Measurements from ENCODE around the gene KIZ. TPM values are rescaled to one million over a fixed set of nuclear protein-coding genes. Genes with fewer than 3 reads are reported as not detected.

Gene KIZ
- total and polyA plus RNA-seq, 2 of the 4 experiments (the other 2 are of a cell fraction), result 9.9 to 14.0 TPM

DNA sequence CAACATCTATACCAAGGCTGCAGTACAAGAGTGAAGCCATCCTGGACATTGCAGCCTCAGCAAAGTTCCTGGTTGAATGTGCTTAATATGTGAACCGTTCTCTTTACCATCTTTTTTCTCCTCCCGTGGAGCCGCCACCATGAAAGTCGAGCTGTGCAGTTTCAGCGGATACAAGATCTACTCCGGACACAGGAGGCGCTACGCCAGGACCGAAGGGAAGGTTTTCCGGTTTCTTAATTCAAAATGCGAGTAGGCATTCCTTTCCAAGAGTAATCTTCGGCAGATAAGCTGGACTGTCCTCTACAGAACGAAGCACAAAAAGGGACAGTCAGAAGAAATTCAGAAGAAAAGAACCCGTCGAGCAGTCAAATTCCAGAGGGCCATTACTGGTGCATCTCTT lies 11.3 kb upstream of the KIZ start:
- POLR2A ChIA-PET (ENCODE audit: unreplicated experiment), result no interaction called here
- dilution Hi-C loops (cut with HindIII; ENCODE audit: low sequenced_read_pairs, unreplicated experiment), result no loop called here
- no TSS peak for BruUV-seq (replicated peaks)
- H4K20me1 ChIP-seq (ENCODE audit: insufficient read depth, low read length), result no peaks in the 10 kb centered on the region
- no peak overlapping the region for H2AK5ac ChIP-seq (ENCODE audit: low read depth, low read length)
- no peak overlapping the region for H3K23ac ChIP-seq (ENCODE audit: low read depth, low read length)
- no peak overlapping the region for H4K91ac ChIP-seq (ENCODE audit: insufficient read depth, low read depth, low read length)
- CTCF ChIA-PET, result no interaction called here
- in situ Hi-C loops (cut with MboI; ENCODE audit: low sequenced_read_pairs), result no loop called here
- H3K18ac ChIP-seq (ENCODE audit: low read depth, low read length), result no peak overlapping the region
- TF ChIP-seq CEBPB (IDR thresholded peaks at IDR 0.05; ENCODE audit: low read depth, low read length) (no peak), MAZ (IDR thresholded peaks at IDR 0.05; ENCODE audit: borderline replicate concordance, low read depth, low read length) (no peak), FOS (IDR thresholded peaks at IDR 0.05; ENCODE audit: low read depth, low read length) (no peak), SMC3 (IDR thresholded peaks at IDR 0.05; ENCODE audit: low read depth, low read length) (no peak), MAFK (IDR thresholded peaks at IDR 0.05; ENCODE audit: low read depth, low read length) (no peak), BHLHE40 (IDR thresholded peaks at IDR 0.05; ENCODE audit: low read depth, low read length) (no peak), RFX5 (IDR thresholded peaks at IDR 0.05; ENCODE audit: low read depth, low read length) (no peak), CHD1 (IDR thresholded peaks at IDR 0.05; ENCODE audit: low read depth, low read length) (no peak), MXI1 (IDR thresholded peaks at IDR 0.05; ENCODE audit: borderline replicate concordance, low read depth, low read length) (no peak), RAD21 (IDR thresholded peaks at IDR 0.05; ENCODE audit: low read length) (no peak), POLR2A (IDR thresholded peaks at IDR 0.05; ENCODE audit: low read depth, low read length) (no peak), NFE2L2 (IDR thresholded peaks at IDR 0.05; ENCODE audit: low read depth, low read length) (no peak), RCOR1 (IDR thresholded peaks at IDR 0.05; ENCODE audit: insufficient replicate concordance, low read length) (no peak)
- TF ChIP-seq, protein P1, sequence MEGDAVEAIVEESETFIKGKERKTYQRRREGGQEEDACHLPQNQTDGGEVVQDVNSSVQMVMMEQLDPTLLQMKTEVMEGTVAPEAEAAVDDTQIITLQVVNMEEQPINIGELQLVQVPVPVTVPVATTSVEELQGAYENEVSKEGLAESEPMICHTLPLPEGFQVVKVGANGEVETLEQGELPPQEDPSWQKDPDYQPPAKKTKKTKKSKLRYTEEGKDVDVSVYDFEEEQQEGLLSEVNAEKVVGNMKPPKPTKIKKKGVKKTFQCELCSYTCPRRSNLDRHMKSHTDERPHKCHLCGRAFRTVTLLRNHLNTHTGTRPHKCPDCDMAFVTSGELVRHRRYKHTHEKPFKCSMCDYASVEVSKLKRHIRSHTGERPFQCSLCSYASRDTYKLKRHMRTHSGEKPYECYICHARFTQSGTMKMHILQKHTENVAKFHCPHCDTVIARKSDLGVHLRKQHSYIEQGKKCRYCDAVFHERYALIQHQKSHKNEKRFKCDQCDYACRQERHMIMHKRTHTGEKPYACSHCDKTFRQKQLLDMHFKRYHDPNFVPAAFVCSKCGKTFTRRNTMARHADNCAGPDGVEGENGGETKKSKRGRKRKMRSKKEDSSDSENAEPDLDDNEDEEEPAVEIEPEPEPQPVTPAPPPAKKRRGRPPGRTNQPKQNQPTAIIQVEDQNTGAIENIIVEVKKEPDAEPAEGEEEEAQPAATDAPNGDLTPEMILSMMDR (conservative IDR thresholded peaks at IDR 0.05; ENCODE audit: low read depth, low read length), result no peak
- TF ChIP-seq, protein P2, sequence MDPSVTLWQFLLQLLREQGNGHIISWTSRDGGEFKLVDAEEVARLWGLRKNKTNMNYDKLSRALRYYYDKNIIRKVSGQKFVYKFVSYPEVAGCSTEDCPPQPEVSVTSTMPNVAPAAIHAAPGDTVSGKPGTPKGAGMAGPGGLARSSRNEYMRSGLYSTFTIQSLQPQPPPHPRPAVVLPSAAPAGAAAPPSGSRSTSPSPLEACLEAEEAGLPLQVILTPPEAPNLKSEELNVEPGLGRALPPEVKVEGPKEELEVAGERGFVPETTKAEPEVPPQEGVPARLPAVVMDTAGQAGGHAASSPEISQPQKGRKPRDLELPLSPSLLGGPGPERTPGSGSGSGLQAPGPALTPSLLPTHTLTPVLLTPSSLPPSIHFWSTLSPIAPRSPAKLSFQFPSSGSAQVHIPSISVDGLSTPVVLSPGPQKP (IDR thresholded peaks at IDR 0.05; ENCODE audit: borderline replicate concordance, low read depth, low read length), result no peak
- TF ChIP-seq, protein P3, sequence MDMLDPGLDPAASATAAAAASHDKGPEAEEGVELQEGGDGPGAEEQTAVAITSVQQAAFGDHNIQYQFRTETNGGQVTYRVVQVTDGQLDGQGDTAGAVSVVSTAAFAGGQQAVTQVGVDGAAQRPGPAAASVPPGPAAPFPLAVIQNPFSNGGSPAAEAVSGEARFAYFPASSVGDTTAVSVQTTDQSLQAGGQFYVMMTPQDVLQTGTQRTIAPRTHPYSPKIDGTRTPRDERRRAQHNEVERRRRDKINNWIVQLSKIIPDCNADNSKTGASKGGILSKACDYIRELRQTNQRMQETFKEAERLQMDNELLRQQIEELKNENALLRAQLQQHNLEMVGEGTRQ (IDR thresholded peaks at IDR 0.05; ENCODE audit: low read depth, low read length), result no peak
- no peak overlapping the region for H2BK120ac ChIP-seq (ENCODE audit: low read depth, low read length)
- no peak for DNase-seq
- no peak overlapping the region for H4K8ac ChIP-seq (ENCODE audit: low read depth in 2 of 2, low read length in 2 of 2)
- WGBS, 2 experiments (ENCODE audit: extremely low coverage in 2 of 2, insufficient read length in 1 of 2), result 77% methylated on average over 13 of the region's 15 CpGs; no CpG with 5 or more reads in 1 of the 2 experiments
- no peaks in the 10 kb centered on the region for H3K9me1 ChIP-seq (ENCODE audit: insufficient read depth, low read length)
- intact Hi-C loops (cut with micrococcal nuclease), result no loop called here
- H4K5ac ChIP-seq (ENCODE audit: low read depth, low read length), result no peak overlapping the region
- H3K79me1 ChIP-seq (ENCODE audit: low read depth in 1 of 2, low read length in 2 of 2), result no peaks in the 10 kb centered on the region
- H2AK9ac ChIP-seq (replicated peaks; ENCODE audit: low read depth, low read length, poor library complexity), result no peak overlapping the region
- H3K56ac ChIP-seq (ENCODE audit: extremely low read depth, insufficient read depth, low read length), result no peak overlapping the region
- H3K4me2 ChIP-seq (ENCODE audit: low read depth, low read length), result no peak overlapping the region
- H3K27me3 ChIP-seq (ENCODE audit: control insufficient read depth, insufficient read depth, low read length), result peaks cover 28% of the 10 kb centered on the region
- H2BK20ac ChIP-seq (ENCODE audit: low read depth, low read length), result no peak overlapping the region
- H2BK5ac ChIP-seq (ENCODE audit: low read depth, low read length, poor library complexity, severe bottlenecking), result no peak overlapping the region
- H3K9ac ChIP-seq (ENCODE audit: low read depth, low read length), result no peak overlapping the region
- no peak overlapping the region for H3K4ac ChIP-seq (ENCODE audit: low read depth, low read length)
- no peak overlapping the region for H3K14ac ChIP-seq (replicated peaks; ENCODE audit: low read depth, low read length)
- H2AFZ ChIP-seq (replicated peaks; ENCODE audit: low read length, poor library complexity), result no peak overlapping the region
- H3K27ac ChIP-seq (ENCODE audit: insufficient read depth, low read length), result no peak overlapping the region
- no peak overlapping the region for H3K4me3 ChIP-seq (ENCODE audit: insufficient read depth, low read depth, low read length)
- H2BK15ac ChIP-seq (ENCODE audit: low read depth, low read length), result no peak overlapping the region
- H3K36me3 ChIP-seq (ENCODE audit: control insufficient read depth, insufficient read depth, low read length), result no peaks in the 10 kb centered on the region
- ATAC-seq (ENCODE audit: low read depth), result no peak
- no peaks in the 10 kb centered on the region for H3K4me1 ChIP-seq (ENCODE audit: control insufficient read depth, insufficient read depth, low read length)
- H3K9me3 ChIP-seq (ENCODE audit: control insufficient read depth, insufficient read depth, low read length), result no peaks in the 10 kb centered on the region

All from IMR-90 (cell line).